ENCODE data around the gene MEOX1. TPM values are rescaled to one million over a fixed set of nuclear protein-coding genes. Genes with fewer than 3 reads are reported as not detected.

MEOX1 gene
- total and polyA plus RNA-seq, 2 of the 13 experiments (the other 11 are each of a cell fraction or from before 2014, with no cell fraction given), result not detected

DNA sequence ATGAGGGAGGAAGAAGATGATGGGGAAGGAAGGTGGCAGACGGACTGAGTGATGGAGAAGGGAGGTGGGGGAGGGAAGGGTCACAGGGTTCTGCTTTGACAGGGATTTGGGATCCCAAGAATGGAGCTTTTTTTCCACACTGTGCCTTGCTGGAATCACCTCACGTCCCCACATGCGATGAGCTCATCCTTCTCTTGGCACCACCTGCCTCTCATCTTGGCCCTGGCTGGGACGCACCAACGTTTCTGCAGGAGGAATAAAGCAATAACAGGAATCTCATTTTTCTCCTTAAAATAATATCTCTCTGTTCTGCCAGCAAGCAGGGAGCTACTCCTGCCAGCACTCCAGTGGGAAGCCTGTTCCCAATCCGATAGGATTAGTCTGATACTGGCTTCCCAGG lies 47.8 kb downstream of the MEOX1 start:
- FAIRE-seq (no peak), ATAC-seq (no peak), DNase-seq (ENCODE audit: low spot score) (no peak)
- Histone ChIP-seq H3K4me3 (replicated peaks in 1 of 3; ENCODE audit: insufficient read depth in 1 of 3, low read depth in 2 of 3, low read length in 3 of 3) (no peak overlapping the region), H3K9ac (ENCODE audit: insufficient read depth, low read depth, low read length) (no peak overlapping the region), H3K4me1 (ENCODE audit: insufficient read depth, low read length) (peaks cover 34% of the 10 kb centered on the region), H2AFZ (ENCODE audit: low read length) (no peak overlapping the region), H3K36me3 (replicated peaks in 1 of 2; ENCODE audit: control insufficient read depth in 1 of 2, insufficient read depth in 2 of 2, low read length in 2 of 2) (no peaks in the 10 kb centered on the region), H4K20me1 (ENCODE audit: insufficient read depth, low read length) (no peaks in the 10 kb centered on the region), H3K9me3 (ENCODE audit: low read length) (no peaks in the 10 kb centered on the region), H3K27ac (ENCODE audit: extremely low read length, insufficient read depth, low read length) (no peak overlapping the region), H3K27me3 (ENCODE audit: control insufficient read depth in 1 of 2, insufficient read depth in 2 of 2, low read length in 2 of 2) (peaks cover 0 to 8% of the 10 kb centered on the region in 2 experiments; a peak in 1 of 5 replicates), H3K4me2 (ENCODE audit: low read depth, low read length) (no peak overlapping the region), H3K79me2 (ENCODE audit: insufficient read depth, low read length) (no peaks in the 10 kb centered on the region)
- ChIA-PET POLR2A (no interaction called here), CTCF (ENCODE audit: low intra/inter-chr PET ratio, low total read pairs) (no interaction called here)
- 64% methylated on average over 6 of the region's 6 CpGs for WGBS (ENCODE audit: low lambda C conversion rate)
- in situ Hi-C loops (cut with HindIII; ENCODE audit: extremely low pct_ligation_motif_present, low pct_unique_long_range_greater_than_20kb), result no loop called here
- no TSS peak for BruUV-seq (replicated peaks)
- intact Hi-C loops (cut with micrococcal nuclease; ENCODE audit: unreplicated experiment), result no loop called here
- TF ChIP-seq ZNF260 (CRISPR knock-in tag; IDR thresholded peaks at IDR 0.05; ENCODE audit: borderline replicate concordance, low read depth), result no peak
- TF ChIP-seq CBX1 (IDR thresholded peaks at IDR 0.05; ENCODE audit: low read depth), result no peak
- TF ChIP-seq SPEN (CRISPR knock-in tag; IDR thresholded peaks at IDR 0.05; ENCODE audit: low read depth), result no peak
- TF ChIP-seq, protein P1, sequence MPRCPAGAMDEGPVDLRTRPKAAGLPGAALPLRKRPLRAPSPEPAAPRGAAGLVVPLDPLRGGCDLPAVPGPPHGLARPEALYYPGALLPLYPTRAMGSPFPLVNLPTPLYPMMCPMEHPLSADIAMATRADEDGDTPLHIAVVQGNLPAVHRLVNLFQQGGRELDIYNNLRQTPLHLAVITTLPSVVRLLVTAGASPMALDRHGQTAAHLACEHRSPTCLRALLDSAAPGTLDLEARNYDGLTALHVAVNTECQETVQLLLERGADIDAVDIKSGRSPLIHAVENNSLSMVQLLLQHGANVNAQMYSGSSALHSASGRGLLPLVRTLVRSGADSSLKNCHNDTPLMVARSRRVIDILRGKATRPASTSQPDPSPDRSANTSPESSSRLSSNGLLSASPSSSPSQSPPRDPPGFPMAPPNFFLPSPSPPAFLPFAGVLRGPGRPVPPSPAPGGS (CRISPR knock-in tag; IDR thresholded peaks at IDR 0.05), result no peak
- TF ChIP-seq ZFAT (CRISPR knock-in tag; conservative IDR thresholded peaks at IDR 0.05), result no peak
- no peak for TF ChIP-seq HOXA5 (CRISPR knock-in tag; IDR thresholded peaks at IDR 0.05)
- TF ChIP-seq, protein P2, sequence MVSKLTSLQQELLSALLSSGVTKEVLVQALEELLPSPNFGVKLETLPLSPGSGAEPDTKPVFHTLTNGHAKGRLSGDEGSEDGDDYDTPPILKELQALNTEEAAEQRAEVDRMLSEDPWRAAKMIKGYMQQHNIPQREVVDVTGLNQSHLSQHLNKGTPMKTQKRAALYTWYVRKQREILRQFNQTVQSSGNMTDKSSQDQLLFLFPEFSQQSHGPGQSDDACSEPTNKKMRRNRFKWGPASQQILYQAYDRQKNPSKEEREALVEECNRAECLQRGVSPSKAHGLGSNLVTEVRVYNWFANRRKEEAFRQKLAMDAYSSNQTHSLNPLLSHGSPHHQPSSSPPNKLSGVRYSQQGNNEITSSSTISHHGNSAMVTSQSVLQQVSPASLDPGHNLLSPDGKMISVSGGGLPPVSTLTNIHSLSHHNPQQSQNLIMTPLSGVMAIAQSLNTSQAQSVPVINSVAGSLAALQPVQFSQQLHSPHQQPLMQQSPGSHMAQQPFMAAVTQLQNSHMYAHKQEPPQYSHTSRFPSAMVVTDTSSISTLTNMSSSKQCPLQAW (CRISPR knock-in tag; IDR thresholded peaks at IDR 0.05), result no peak
- no peak for TF ChIP-seq ZNF773 (CRISPR knock-in tag; IDR thresholded peaks at IDR 0.05; ENCODE audit: borderline replicate concordance)
- TF ChIP-seq, protein P3, sequence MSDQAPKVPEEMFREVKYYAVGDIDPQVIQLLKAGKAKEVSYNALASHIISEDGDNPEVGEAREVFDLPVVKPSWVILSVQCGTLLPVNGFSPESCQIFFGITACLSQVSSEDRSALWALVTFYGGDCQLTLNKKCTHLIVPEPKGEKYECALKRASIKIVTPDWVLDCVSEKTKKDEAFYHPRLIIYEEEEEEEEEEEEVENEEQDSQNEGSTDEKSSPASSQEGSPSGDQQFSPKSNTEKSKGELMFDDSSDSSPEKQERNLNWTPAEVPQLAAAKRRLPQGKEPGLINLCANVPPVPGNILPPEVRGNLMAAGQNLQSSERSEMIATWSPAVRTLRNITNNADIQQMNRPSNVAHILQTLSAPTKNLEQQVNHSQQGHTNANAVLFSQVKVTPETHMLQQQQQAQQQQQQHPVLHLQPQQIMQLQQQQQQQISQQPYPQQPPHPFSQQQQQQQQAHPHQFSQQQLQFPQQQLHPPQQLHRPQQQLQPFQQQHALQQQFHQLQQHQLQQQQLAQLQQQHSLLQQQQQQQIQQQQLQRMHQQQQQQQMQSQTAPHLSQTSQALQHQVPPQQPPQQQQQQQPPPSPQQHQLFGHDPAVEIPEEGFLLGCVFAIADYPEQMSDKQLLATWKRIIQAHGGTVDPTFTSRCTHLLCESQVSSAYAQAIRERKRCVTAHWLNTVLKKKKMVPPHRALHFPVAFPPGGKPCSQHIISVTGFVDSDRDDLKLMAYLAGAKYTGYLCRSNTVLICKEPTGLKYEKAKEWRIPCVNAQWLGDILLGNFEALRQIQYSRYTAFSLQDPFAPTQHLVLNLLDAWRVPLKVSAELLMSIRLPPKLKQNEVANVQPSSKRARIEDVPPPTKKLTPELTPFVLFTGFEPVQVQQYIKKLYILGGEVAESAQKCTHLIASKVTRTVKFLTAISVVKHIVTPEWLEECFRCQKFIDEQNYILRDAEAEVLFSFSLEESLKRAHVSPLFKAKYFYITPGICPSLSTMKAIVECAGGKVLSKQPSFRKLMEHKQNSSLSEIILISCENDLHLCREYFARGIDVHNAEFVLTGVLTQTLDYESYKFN (CRISPR knock-in tag; conservative IDR thresholded peaks at IDR 0.05), result no peak
- no peak for TF ChIP-seq SRSF9 (IDR thresholded peaks at IDR 0.05; ENCODE audit: borderline replicate concordance, insufficient read depth, low read depth, low read length, poor library complexity, severe bottlenecking)
- TF ChIP-seq HMG20A (CRISPR knock-in tag; IDR thresholded peaks at IDR 0.05; ENCODE audit: borderline replicate concordance), result no peak
- no peak for TF ChIP-seq ZNF878 (CRISPR knock-in tag; IDR thresholded peaks at IDR 0.05)
- TF ChIP-seq, protein P4, sequence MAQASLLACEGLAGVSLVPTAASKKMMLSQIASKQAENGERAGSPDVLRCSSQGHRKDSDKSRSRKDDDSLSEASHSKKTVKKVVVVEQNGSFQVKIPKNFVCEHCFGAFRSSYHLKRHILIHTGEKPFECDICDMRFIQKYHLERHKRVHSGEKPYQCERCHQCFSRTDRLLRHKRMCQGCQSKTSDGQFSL (CRISPR knock-in tag; IDR thresholded peaks at IDR 0.05), result no peak
- no peak for TF ChIP-seq ZNF232 (CRISPR knock-in tag; IDR thresholded peaks at IDR 0.05; ENCODE audit: borderline replicate concordance)
- no peak for TF ChIP-seq ZNF788 (CRISPR knock-in tag; IDR thresholded peaks at IDR 0.05; ENCODE audit: borderline replicate concordance)
- TF ChIP-seq SP140L (CRISPR knock-in tag; IDR thresholded peaks at IDR 0.05; ENCODE audit: borderline replicate concordance), result no peak
